SJSA1 (cell line): Measurements from ENCODE around the gene SPCS1. TPM values are rescaled to one million over a fixed set of nuclear protein-coding genes. Genes with fewer than 3 reads are reported as not detected.

ENCODE experiments used
- DNase-seq, 2 experiments: peaks; one replicate each; pipeline ENCODE4 v3.0.0-alpha.2; 2015 to 2020; ENCODE audit warnings: low spot score in 2 of 2, low read depth in 1 of 2
- H3K27ac ChIP-seq: fragments of 250-450 bp; sonication (Bioruptor Pico); 2 replicates; pipeline ENCODE4 v1.5.1; 2020; ENCODE audit warnings: mild to moderate bottlenecking, moderate library complexity
- H3K27me3 ChIP-seq: fragments of 250-450 bp; sonication (Bioruptor Pico); replicated peaks from 2 replicates; pipeline ENCODE4 v1.5.1; 2020; ENCODE audit warnings: mild to moderate bottlenecking, moderate library complexity
- H3K36me3 ChIP-seq: fragments of 250-450 bp; sonication (Bioruptor Pico); 2 replicates; pipeline ENCODE4 v1.5.1; 2020; ENCODE audit warnings: mild to moderate bottlenecking
- H3K4me1 ChIP-seq: fragments of 250-450 bp; sonication (Bioruptor Pico); replicated peaks from 2 replicates; pipeline ENCODE4 v1.6.1; 2021; ENCODE audit warnings: mild to moderate bottlenecking
- H3K4me3 ChIP-seq: fragments of 250-450 bp; sonication (Bioruptor Pico); 2 replicates; pipeline ENCODE4 v1.5.1; 2020; ENCODE audit warnings: mild to moderate bottlenecking
- H3K9me3 ChIP-seq: fragments of 250-450 bp; sonication (Bioruptor Pico); replicated peaks from 2 replicates; pipeline ENCODE4 v1.5.1; 2020; ENCODE audit warnings: mild to moderate bottlenecking
- total RNA-seq: library from RNA; depleted of rRNA; stranded (reverse); fragments of >200 nt; shearing (Covaris generic); gene quantifications from 2 replicates; pipeline ENCODE4 v1.2.3, GENCODE V29; 2014; rRNA removed

Gene SPCS1
- total RNA-seq, 1 experiment from 2014 or later, result 111 TPM

DNA sequence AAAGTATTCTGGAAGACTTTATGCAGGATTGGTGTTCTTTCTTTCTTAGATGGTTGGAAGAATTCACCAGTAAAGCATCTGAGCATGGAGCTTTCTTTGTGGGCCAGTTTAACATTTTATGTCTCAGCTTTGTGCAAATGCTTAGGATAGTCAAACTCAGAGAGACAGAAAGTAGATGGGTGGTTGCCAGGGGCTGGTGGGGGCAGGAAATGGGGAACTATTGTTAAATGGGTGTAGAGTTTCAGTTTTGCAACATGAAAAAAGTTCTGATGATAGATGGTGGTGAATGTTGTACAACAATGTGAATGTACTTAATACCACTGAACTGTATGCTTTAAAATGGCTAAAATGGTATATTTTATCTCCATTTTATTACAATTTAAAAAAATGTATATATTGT, 24.8 kb downstream of the SPCS1 start:
- Histone ChIP-seq H3K4me3 (no peak overlapping the region), H3K27me3 (no peaks in the 10 kb centered on the region), H3K36me3 (peaks cover 30% of the 10 kb centered on the region), H3K9me3 (no peaks in the 10 kb centered on the region), H3K27ac (no peak overlapping the region), H3K4me1 (no peaks in the 10 kb centered on the region)
- DNase-seq, result no peak

DNA sequence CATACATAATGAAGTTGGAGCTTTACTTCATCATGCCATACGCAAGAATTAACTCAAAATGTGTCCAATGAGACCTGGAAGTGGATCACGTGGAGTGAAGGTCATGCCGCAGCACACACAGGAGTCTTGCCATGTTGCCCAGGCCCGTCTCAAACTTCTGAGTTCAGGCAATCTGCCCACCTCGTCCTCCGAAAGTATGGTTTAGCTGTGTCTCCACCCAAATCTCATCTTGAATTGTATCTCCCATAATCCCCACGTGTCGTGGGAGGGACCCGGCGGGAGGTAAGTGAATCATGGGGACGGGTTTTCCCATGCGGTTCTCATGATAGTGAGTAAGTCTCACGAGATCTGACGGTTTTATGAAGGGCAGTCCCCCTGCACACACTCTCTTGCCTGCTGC, 25.7 kb downstream of the SPCS1 start:
- H3K36me3 ChIP-seq, result peaks cover 32% of the 10 kb centered on the region
- no peak overlapping the region for H3K27ac ChIP-seq
- no peak overlapping the region for H3K4me3 ChIP-seq
- H3K27me3 ChIP-seq, result no peaks in the 10 kb centered on the region
- H3K4me1 ChIP-seq, result no peaks in the 10 kb centered on the region
- DNase-seq, result no peak
- H3K9me3 ChIP-seq, result no peaks in the 10 kb centered on the region

DNA sequence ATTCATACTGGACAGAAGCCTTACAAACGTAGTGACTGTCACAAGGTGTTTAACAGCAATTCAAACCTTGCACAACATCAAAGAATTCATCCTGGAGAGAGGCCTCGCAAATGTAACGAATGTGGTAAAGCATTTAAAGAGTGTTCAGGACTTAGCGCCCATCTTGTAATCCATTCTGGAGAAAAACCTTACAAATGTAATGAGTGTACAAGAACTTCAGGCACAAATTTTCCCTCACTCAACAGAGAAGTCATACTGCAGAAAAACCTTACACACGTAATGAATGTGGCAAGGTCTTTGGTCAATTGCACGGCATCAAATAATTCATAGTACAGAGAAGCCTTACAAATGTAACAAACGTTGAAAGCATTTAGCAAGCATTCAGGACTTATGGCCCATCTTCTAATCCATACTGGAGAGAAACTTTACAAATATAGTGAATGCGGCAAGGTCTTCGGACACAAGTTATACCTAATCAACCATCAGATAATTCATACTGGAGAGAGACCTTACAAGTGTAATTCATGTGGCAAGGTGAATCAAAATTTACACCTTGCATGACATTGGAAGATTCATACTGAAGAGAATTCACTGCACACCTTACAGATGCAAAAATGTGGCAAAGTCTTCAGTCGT, 27.5 kb downstream of the SPCS1 start:
- Histone ChIP-seq H3K9me3 (no peaks in the 10 kb centered on the region), H3K27ac (no peak overlapping the region), H3K4me1 (no peaks in the 10 kb centered on the region), H3K36me3 (peaks cover 32% of the 10 kb centered on the region), H3K27me3 (no peaks in the 10 kb centered on the region), H3K4me3 (no peak overlapping the region)
- DNase-seq, result no peak

DNA sequence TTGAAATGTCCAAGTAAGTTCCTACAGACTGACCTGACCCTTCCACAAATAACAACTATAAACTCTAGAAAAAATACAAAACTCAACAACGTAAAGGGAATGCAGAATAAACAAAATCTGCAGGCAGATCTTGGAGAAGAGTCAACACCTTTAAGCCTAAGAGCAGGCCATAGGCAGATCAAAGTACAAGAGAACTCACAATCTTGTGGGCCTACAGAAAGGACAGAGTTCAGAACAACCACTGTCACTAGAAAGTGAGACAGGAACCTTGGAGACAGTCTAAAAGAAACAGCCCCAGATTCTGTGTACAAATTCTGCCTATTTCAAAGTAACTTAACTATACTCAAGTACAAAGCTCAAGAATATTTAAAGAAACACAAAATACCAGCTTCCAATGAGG, 33.8 kb downstream of the SPCS1 start:
- Histone ChIP-seq H3K27ac (no peak overlapping the region), H3K36me3 (peaks cover 34% of the 10 kb centered on the region), H3K27me3 (no peaks in the 10 kb centered on the region), H3K9me3 (no peaks in the 10 kb centered on the region), H3K4me1 (no peaks in the 10 kb centered on the region), H3K4me3 (no peak overlapping the region)
- DNase-seq, result no peak

DNA sequence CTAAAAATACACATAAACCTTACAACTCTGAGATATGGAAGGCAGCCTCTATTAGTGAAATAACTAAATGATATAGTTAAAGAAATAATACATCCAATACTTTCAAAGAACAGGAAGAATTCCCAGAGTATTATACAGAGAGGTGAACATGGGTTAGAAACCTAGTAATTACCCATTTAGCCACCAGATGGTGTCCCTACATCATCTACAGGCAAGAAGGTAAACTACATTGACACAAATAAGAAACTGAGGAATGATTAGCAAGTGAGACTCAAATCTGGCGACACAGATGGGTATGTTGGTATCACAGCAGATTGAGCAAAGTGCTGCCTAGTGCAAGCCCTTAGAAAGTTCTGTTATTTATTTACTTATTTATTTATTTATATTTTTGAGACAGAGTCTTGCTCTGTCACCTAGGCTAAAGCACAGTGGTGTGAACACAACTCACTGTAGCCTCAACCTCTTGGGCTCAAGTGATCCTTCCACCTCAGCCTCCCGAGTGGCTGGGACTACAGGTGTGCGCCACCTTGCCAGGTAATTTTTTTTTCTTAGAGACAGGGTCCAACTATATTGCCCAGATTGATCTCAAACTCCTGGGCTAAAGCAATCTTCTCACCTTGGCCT, 36.6 kb downstream of the SPCS1 start:
- Histone ChIP-seq H3K4me1 (no peaks in the 10 kb centered on the region), H3K9me3 (no peaks in the 10 kb centered on the region), H3K4me3 (no peak overlapping the region), H3K27ac (no peak overlapping the region), H3K36me3 (peaks cover 40% of the 10 kb centered on the region), H3K27me3 (no peaks in the 10 kb centered on the region)
- peak in 1 of 2 experiments; percentile 23 for DNase-seq

DNA sequence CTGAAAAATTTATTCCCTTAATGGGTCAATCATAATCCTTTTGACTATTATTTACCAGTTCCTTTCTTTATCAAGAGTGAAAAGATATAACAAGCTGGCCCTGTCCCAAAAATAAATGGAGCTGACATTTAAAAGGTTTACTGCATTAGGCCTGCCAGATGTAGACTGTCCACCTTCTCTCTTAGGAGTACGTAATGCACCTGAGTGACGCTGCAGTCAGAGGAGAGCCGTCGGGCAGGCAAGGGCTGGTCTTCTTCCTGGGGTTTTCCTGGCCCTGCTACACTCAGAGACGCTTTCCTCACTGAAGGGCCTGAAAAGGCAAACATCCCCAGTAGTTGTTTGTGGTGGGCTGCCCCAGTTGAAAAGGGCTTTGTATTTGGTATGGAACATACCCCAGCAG, 37.2 kb downstream of the SPCS1 start:
- H3K27me3 ChIP-seq, result no peaks in the 10 kb centered on the region
- peaks cover 40% of the 10 kb centered on the region for H3K36me3 ChIP-seq
- H3K27ac ChIP-seq, result no peak overlapping the region
- H3K9me3 ChIP-seq, result no peaks in the 10 kb centered on the region
- no peak overlapping the region for H3K4me3 ChIP-seq
- DNase-seq, result no peak
- H3K4me1 ChIP-seq, result no peaks in the 10 kb centered on the region

DNA sequence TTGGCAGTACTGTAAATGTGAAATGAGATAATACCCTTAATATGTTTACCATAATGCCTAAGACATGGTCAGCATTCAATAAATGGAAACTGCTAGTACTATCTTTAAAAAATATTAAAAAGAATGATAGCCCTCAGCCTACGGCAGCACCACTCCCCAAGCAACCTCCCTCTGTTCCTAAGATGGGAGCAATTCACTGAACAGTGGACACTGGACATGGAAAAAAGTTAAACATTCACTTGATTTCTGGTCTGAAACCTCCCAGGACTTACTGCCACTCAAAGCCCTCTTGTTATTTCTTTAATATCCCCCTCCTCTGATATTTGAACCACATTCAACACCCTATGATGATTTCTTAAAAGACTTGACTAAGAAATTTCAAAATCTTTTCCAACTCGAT, 37.8 kb downstream of the SPCS1 start:
- no peak for DNase-seq
- Histone ChIP-seq H3K9me3 (no peaks in the 10 kb centered on the region), H3K36me3 (peaks cover 45% of the 10 kb centered on the region)

DNA sequence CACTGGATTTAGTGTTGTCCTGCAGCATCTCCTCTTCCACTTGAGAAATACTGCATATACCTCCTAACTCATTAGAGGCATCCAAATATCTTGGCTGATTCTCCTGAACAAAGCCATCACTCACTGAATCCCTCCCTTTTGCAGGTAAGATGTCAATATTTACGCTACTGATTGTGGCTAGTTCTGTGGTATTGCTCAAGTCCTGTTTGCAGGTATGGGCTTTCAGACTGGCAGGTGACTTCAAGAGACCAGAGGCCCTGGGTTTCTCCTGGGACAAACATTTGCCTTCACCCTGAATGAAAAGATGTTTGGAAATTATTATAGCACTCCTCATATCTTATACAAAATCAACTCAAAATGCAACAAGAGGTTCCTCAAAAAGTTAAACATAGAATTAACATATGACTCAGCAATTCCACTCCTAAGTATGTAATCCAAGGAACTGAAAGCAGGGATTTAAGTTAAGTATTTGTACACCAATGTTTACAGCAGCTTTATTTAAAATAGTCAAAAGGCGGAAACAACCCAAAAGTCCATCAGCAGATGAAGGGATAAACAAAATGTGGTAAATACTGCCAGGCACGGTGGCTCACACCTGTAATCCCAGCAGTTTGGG, 46.2 kb downstream of the SPCS1 start:
- Histone ChIP-seq H3K27me3 (no peaks in the 10 kb centered on the region), H3K9me3 (no peaks in the 10 kb centered on the region), H3K27ac (no peak overlapping the region), H3K36me3 (peaks cover 31% of the 10 kb centered on the region), H3K4me3 (no peak overlapping the region), H3K4me1 (no peaks in the 10 kb centered on the region)
- DNase-seq, result no peak

More for the DNA sequence above, 37.8 kb downstream of the SPCS1 start:
- Histone ChIP-seq H3K4me1 (no peaks in the 10 kb centered on the region), H3K27ac (no peak overlapping the region), H3K27me3 (no peaks in the 10 kb centered on the region), H3K4me3 (no peak overlapping the region)

DNA sequence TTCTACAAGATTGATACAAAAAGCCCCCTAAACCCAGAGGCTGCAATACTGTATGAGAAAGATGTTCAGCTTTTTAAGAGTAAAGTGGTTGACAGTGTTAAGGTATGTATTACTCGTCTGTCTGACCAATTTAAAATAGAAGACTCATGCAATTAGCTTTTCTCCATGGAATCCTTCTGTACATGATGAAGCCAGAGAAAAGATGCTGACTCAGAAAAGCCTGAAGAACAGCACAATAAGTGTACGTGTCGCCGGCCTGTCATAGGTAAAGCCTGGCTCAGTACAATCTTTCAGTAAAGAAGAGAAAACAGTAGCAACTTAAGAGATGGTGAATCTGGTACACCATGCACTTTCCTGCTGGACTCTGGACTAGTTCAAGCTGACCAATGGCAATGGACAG, 48.5 kb downstream of the SPCS1 start:
- H3K27me3 ChIP-seq, result no peaks in the 10 kb centered on the region
- peaks cover 27% of the 10 kb centered on the region for H3K36me3 ChIP-seq
- H3K9me3 ChIP-seq, result no peaks in the 10 kb centered on the region
- H3K4me1 ChIP-seq, result no peaks in the 10 kb centered on the region
- no peak overlapping the region for H3K27ac ChIP-seq
- no peak for DNase-seq
- no peak overlapping the region for H3K4me3 ChIP-seq

DNA sequence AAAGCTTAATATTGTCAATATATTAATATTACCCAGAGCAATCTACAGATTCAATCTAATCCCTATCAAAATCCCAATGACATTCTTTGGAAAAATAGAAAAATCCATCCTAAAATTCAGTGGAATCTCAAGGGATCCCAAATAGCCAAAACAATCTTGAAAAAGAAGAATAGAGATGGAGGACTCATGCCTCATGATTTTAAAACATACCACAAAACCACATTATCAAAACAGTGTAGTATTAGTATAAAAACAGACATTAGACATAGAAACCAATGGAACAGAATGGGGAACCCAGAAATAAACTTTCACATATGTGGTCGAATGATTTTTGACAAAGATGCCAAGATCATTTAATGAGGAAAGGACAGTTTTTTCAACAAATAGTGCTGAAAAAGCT, 50.2 kb downstream of the SPCS1 start:
- Histone ChIP-seq H3K27ac (no peak overlapping the region), H3K4me3 (no peak overlapping the region), H3K4me1 (no peaks in the 10 kb centered on the region), H3K36me3 (peaks cover 27% of the 10 kb centered on the region), H3K27me3 (no peaks in the 10 kb centered on the region), H3K9me3 (no peaks in the 10 kb centered on the region)
- no peak for DNase-seq

Other genes with a start within 250 kb of the SPCS1 start
- gene STAB1, start 210.8 kb upstream of the SPCS1 start, total RNA-seq, result not detected in 2 replicates
- gene NT5DC2, start 172.2 kb upstream of the SPCS1 start, total RNA-seq, result 39.5 and 74.6 TPM in 2 replicates
- 1.1 and 37.2 TPM in 2 replicates for gene UQCC5, start 169.5 kb upstream of the SPCS1 start, total RNA-seq
- 39.3 and 39.6 TPM in 2 replicates for gene PBRM1, start 20.2 kb upstream of the SPCS1 start, total RNA-seq
- gene GNL3, start 20.1 kb upstream of the SPCS1 start, total RNA-seq, result 92.6 and 134 TPM in 2 replicates
- gene GLT8D1, start 315 bp upstream of the SPCS1 start, total RNA-seq, result 50.3 and 59.4 TPM in 2 replicates
- 8.3 and 12.6 TPM in 2 replicates for gene NEK4, start 64.8 kb downstream of the SPCS1 start, total RNA-seq
- gene ITIH1, start 71.5 kb downstream of the SPCS1 start, total RNA-seq, result not detected in 2 replicates
- 4.0 and 8.9 TPM in 2 replicates for gene ITIH3, start 88.7 kb downstream of the SPCS1 start, total RNA-seq
- gene ITIH4, start 124.6 kb downstream of the SPCS1 start, total RNA-seq, result not detected in 2 replicates
- not detected in 2 replicates for gene MUSTN1, start 128.9 kb downstream of the SPCS1 start, total RNA-seq
- 14.5 and 14.8 TPM in 2 replicates for gene STIMATE, start 191.4 kb downstream of the SPCS1 start, total RNA-seq